H1 (cell line): ENCODE results near the gene CASQ1. TPM values are rescaled to one million over a fixed set of nuclear protein-coding genes. Genes with fewer than 3 reads are reported as not detected.

Experiments used
- CTCF ChIA-PET: fragments of 300-600 bp; sonication (Branson Sonifier 250); formaldehyde crosslinking; loops from one replicate; lab custom pipeline; 2021; ENCODE audit not compliant: partially characterized antibody; lab: Charles Lee
- POLR2A ChIA-PET: fragments of 300-600 bp; sonication (Branson Sonifier 250); formaldehyde crosslinking; loops from one replicate; lab custom pipeline; 2021; ENCODE audit warnings: inconsistent platforms; ENCODE audit not compliant: partially characterized antibody; lab: Charles Lee
- DNase-seq, 2 experiments: peaks; one replicate each; pipeline versions ENCODE4 v3.0.0 to v3.0.0-alpha.2; 2010 to 2022; ENCODE audit warnings: low spot score in 2 of 2, low read depth in 1 of 2, mixed read lengths in 1 of 2
- FAIRE-seq: peaks from 2 replicates; lab custom pipeline; 2011; peaks lifted over from hg19 to GRCh38; lab: Jason Lieb, UNC
- H2AFZ ChIP-seq: 2 replicates; pipeline ENCODE4 v1.8.1; 2012; ENCODE audit warnings: low read length, inconsistent platforms
- H2AK5ac ChIP-seq: 2 replicates; pipeline ENCODE4 v1.6.1; 2013; ENCODE audit warnings: low read depth, low read length
- H2BK120ac ChIP-seq: replicated peaks from 2 replicates; pipeline ENCODE3; 2013; ENCODE audit warnings: low read depth, low read length, inconsistent platforms
- H2BK12ac ChIP-seq: 2 replicates; pipeline ENCODE4 v1.6.1; 2013; ENCODE audit warnings: low read depth, low read length
- H2BK15ac ChIP-seq: 2 replicates; pipeline ENCODE4 v1.6.1; 2013; ENCODE audit warnings: low read length
- H2BK20ac ChIP-seq: 2 replicates; pipeline ENCODE4 v1.6.1; 2013; ENCODE audit warnings: low read length
- H2BK5ac ChIP-seq: 2 replicates; pipeline ENCODE4 v1.6.1; 2013; ENCODE audit warnings: low read depth, low read length
- H3K14ac ChIP-seq: 2 replicates; pipeline ENCODE4 v1.6.1; 2013; ENCODE audit warnings: inconsistent platforms; ENCODE audit not compliant: insufficient read length
- H3K18ac ChIP-seq: 2 replicates; pipeline ENCODE4 v1.6.1; 2013; ENCODE audit warnings: low read length; ENCODE audit errors: extremely low read depth
- H3K23ac ChIP-seq: 2 replicates; pipeline ENCODE4 v1.6.1; 2013; ENCODE audit warnings: inconsistent platforms; ENCODE audit not compliant: insufficient read length
- H3K23me2 ChIP-seq: 2 replicates; pipeline ENCODE4 v1.6.1; 2013; ENCODE audit warnings: low read depth, low read length
- H3K27ac ChIP-seq: 2 replicates; pipeline ENCODE4 v1.6.1; 2011; ENCODE audit warnings: low read depth, low read length, inconsistent platforms
- H3K27me3 ChIP-seq, 4 experiments: replicated peaks in 1 of 4; 1 replicate in 1 of 4; 2 replicates in 3 of 4; pipeline versions ENCODE4 v1.6.1 to v1.8.1; 2011 to 2013; ENCODE audit warnings: low read length in 3 of 4, mild to moderate bottlenecking in 3 of 4, inconsistent platforms in 2 of 4, mixed read lengths in 2 of 4, moderate library complexity in 1 of 4; ENCODE audit not compliant: control insufficient read depth in 3 of 4, insufficient read depth in 3 of 4; ENCODE audit errors: extremely low read depth in 1 of 4
- H3K36me3 ChIP-seq, 4 experiments: 2 replicates each; pipeline versions ENCODE4 v1.6.1 to v1.8.1; 2011 to 2013; ENCODE audit warnings: mild to moderate bottlenecking in 4 of 4, low read length in 3 of 4, moderate library complexity in 2 of 4, control low read depth in 1 of 4, inconsistent platforms in 1 of 4; ENCODE audit not compliant: insufficient read depth in 4 of 4, control insufficient read depth in 2 of 4
- H3K4ac ChIP-seq: replicated peaks from 2 replicates; pipeline ENCODE3; 2013; ENCODE audit warnings: low read length, low read depth, mixed read lengths, inconsistent platforms; ENCODE audit not compliant: insufficient read length
- H3K4me1 ChIP-seq, 4 experiments: replicated peaks in 1 of 4; 1 replicate in 1 of 4; 2 replicates in 3 of 4; pipeline versions ENCODE4 v1.6.1 to v1.8.1; 2011 to 2013; ENCODE audit warnings: low read length in 3 of 4, inconsistent platforms in 2 of 4, mixed read lengths in 1 of 4; ENCODE audit not compliant: insufficient read depth in 4 of 4, control insufficient read depth in 3 of 4
- H3K4me2 ChIP-seq, 2 experiments: 2 replicates each; pipeline versions ENCODE4 v1.6.1 to v1.8.1; 2011 to 2013; ENCODE audit warnings: low read depth in 2 of 2, low read length in 2 of 2, control low read depth in 1 of 2, inconsistent platforms in 1 of 2, mild to moderate bottlenecking in 1 of 2; ENCODE audit not compliant: insufficient read depth in 1 of 2
- H3K4me3 ChIP-seq, 4 experiments: fragments of 200-600, 300-600 bp in 1 of 4; sonication (generic), shearing (Covaris generic), sonication (Bioruptor Twin) in 1 of 4; 2 replicates each; pipeline versions ENCODE4 v1.5.1 to v1.8.1; 2011 to 2016; ENCODE audit warnings: low read length in 4 of 4, low read depth in 3 of 4, control low read depth in 2 of 4, inconsistent platforms in 2 of 4, mild to moderate bottlenecking in 2 of 4, mixed read lengths in 1 of 4, moderate library complexity in 1 of 4; ENCODE audit not compliant: insufficient read depth in 2 of 4; ENCODE audit errors: extremely low read depth in 1 of 4
- H3K56ac ChIP-seq: replicated peaks from 2 replicates; pipeline ENCODE3; 2013; ENCODE audit warnings: low read depth, mild to moderate bottlenecking, mixed read lengths, low read length, inconsistent platforms; ENCODE audit not compliant: insufficient read length
- H3K79me1 ChIP-seq: 2 replicates; pipeline ENCODE4 v1.6.1; 2013; ENCODE audit warnings: low read depth, low read length, control low read depth
- H3K79me2 ChIP-seq, 2 experiments: 2 replicates each; pipeline versions ENCODE4 v1.6.1 to v1.8.1; 2012 to 2013; ENCODE audit warnings: low read length in 2 of 2, mild to moderate bottlenecking in 2 of 2, inconsistent platforms in 1 of 2; ENCODE audit not compliant: insufficient read depth in 2 of 2, control insufficient read depth in 1 of 2
- H3K9ac ChIP-seq, 4 experiments: replicated peaks in 1 of 4; 1 replicate in 1 of 4; 2 replicates in 3 of 4; pipeline versions ENCODE4 v1.6.1 to v1.8.1; 2011 to 2013; ENCODE audit warnings: low read depth in 3 of 4, low read length in 3 of 4, control low read depth in 2 of 4, mild to moderate bottlenecking in 2 of 4, moderate library complexity in 2 of 4, inconsistent platforms in 1 of 4; ENCODE audit errors: extremely low read depth in 1 of 4
- H3K9me3 ChIP-seq, 2 experiments: 2 replicates each; pipeline versions ENCODE4 v1.6.1 to v1.8.1; 2012 to 2013; ENCODE audit warnings: mild to moderate bottlenecking in 2 of 2, moderate library complexity in 2 of 2, control low read depth in 1 of 2, inconsistent platforms in 1 of 2, low read depth in 1 of 2, low read length in 1 of 2, mixed read lengths in 1 of 2; ENCODE audit not compliant: insufficient read depth in 2 of 2
- H4K20me1 ChIP-seq, 2 experiments: replicated peaks in 1 of 2; 2 replicates each; pipeline versions ENCODE3 to v1.8.1; 2011 to 2013; ENCODE audit warnings: inconsistent platforms in 2 of 2, low read length in 2 of 2, mild to moderate bottlenecking in 1 of 2; ENCODE audit not compliant: insufficient read depth in 2 of 2, control insufficient read depth in 1 of 2
- H4K5ac ChIP-seq: 2 replicates; pipeline ENCODE4 v1.6.1; 2013; ENCODE audit warnings: low read length, low read depth, mixed read lengths, inconsistent platforms; ENCODE audit not compliant: insufficient read length
- H4K8ac ChIP-seq: 2 replicates; pipeline ENCODE4 v1.8.0; 2013; ENCODE audit warnings: mild to moderate bottlenecking, moderate library complexity, low read length, inconsistent platforms; ENCODE audit not compliant: insufficient read depth; ENCODE audit errors: extremely low read depth
- H4K91ac ChIP-seq: replicated peaks from 2 replicates; pipeline ENCODE3; 2013; ENCODE audit warnings: low read length, mixed read lengths, inconsistent platforms; ENCODE audit not compliant: insufficient read length
- NANOG ChIP-seq: IDR thresholded peaks from 2 replicates; pipeline ENCODE4 v1.6.1; 2011; ENCODE audit warnings: low read length, low read depth, mild to moderate bottlenecking, inconsistent platforms; ENCODE audit not compliant: insufficient read depth, poor library complexity, severe bottlenecking
- SUZ12 ChIP-seq: fragments of 200-600 bp; sonication (generic); IDR thresholded peaks from 2 replicates; pipeline ENCODE4 v1.6.1; 2012; ENCODE audit warnings: mild to moderate bottlenecking, inconsistent platforms, low read length, moderate library complexity, mixed read lengths
- TAF1 ChIP-seq: IDR thresholded peaks from 2 replicates; pipeline ENCODE4 v1.6.1; 2011; ENCODE audit warnings: mild to moderate bottlenecking, low read depth, low read length
- TBP ChIP-seq: IDR thresholded peaks from 2 replicates; pipeline ENCODE4 v1.6.1; 2011; ENCODE audit warnings: low read depth, low read length, improper control_type of control experiment
- WGBS, 2 experiments: shearing (Covaris generic) in 1 of 2; methylation state at CpG; one replicate each; pipeline versions ENCODE4 v1.1.6 to v1.1.7; 2013 to 2015; ENCODE audit warnings: low lambda C conversion rate in 2 of 2, mixed read lengths in 2 of 2, inconsistent platforms in 1 of 2, low coverage in 1 of 2, missing lambda C conversion rate in 1 of 2; ENCODE audit not compliant: insufficient replicate concordance in 2 of 2, insufficient coverage in 1 of 2, insufficient read length in 1 of 2; ENCODE audit errors: extremely low coverage in 1 of 2, missing lambda C conversion rate in 1 of 2; 5-methylcytosine and 5-hydroxymethylcytosine counted together
- polyA plus RNA-seq, 7 experiments: library from polyadenylated mRNA; depleted of rRNA in 3 of 7; stranded (reverse) in 5 of 7; unstranded in 2 of 7; fragments of >200 nt in 5 of 7; fragments of 200-250 nt in 2 of 7; gene quantifications; 1 replicate in 5 of 7; 2 replicates in 1 of 7; 4 replicates in 1 of 7; pipeline versions ENCODE4 v1.2.1 to v1.2.3, GENCODE V29; 2011 to 2013; ENCODE audit warnings: missing spikeins in 2 of 7, mixed read lengths in 2 of 7
- total RNA-seq: library from RNA; stranded (reverse); fragmentation: NEBNext Ultra II Directional; extraction: Animal tissue kit (Norgen Biotek cat#: 25700); gene quantifications from 2 replicates; pipeline ENCODE4 v1.2.1, GENCODE V29; 2021

Gene CASQ1
- total and polyA plus RNA-seq, 2 of the 8 experiments (the other 6 are each of a cell fraction or from before 2014, with no cell fraction given): 0.80 to 1.3 TPM

DNA sequence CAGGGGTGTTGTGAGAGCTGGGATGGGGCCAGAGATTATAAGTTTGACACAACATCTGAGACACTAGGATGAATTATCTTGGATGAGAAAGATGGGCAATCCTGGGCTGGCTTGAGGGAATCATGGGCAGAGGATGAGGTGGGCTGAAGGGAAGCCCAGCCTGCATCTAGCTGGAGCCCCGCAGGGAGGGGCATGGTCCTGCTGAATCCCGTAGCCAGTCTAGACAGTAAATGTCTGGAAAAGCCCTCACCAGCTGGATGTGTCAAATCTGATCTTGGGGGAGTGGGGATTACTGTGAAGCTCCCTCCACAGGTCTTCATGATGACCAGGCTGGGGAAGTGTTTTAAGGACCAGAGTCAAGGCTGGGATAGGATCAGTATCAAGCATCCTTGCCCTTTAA lies 3.6 kb upstream of the CASQ1 start:
- Histone ChIP-seq H3K9ac (no peak overlapping the region), H2BK5ac (no peak overlapping the region), H4K20me1 (no peaks in the 10 kb centered on the region), H2AK5ac (0 out of 2 replicates have a peak overlapping the region, but pooled peaks have one; percentile 9), H3K27me3 (no peaks in the 10 kb centered on the region), H3K23ac (no peak overlapping the region), H4K91ac (no peak overlapping the region), H3K23me2 (no peaks in the 10 kb centered on the region), H3K18ac (no peak overlapping the region), H3K4me3 (no peak overlapping the region), H4K5ac (no peak overlapping the region), H3K56ac (no peak overlapping the region), H3K14ac (no peak overlapping the region), H3K4me1 (peaks cover 0 to 6% (median 3%) of the 10 kb centered on the region in 4 experiments; a peak in 4 of 7 replicates), H3K79me1 (no peaks in the 10 kb centered on the region), H2BK20ac (0 out of 2 replicates have a peak overlapping the region, but pooled peaks have one; percentile 66), H3K4me2 (no peak overlapping the region)
- 92% methylated on average over 2 of the region's 2 CpGs; no CpG with 5 or more reads in 1 of the 2 experiments for WGBS, 2 experiments
- DNase-seq: no peak
- FAIRE-seq: no peak
- no peak for TF ChIP-seq TBP
- no peak for TF ChIP-seq TAF1
- TF ChIP-seq NANOG: no peak
- no peak for TF ChIP-seq SUZ12
- TF ChIP-seq, all 59 proteins: peak for 0
- H4K8ac ChIP-seq: no peak overlapping the region
- H2BK15ac ChIP-seq: 0 out of 2 replicates have a peak overlapping the region, but pooled peaks have one; percentile 77
- CTCF ChIA-PET: interaction anchor here (0.6 to 8.6 kb wide), 9 partner anchors 9 to 78 kb away, joined by 3 to 195 read pairs (median 8); partner anchors contain the start of gene PEA15
- no peak overlapping the region for H3K4ac ChIP-seq
- no peaks in the 10 kb centered on the region for H3K79me2 ChIP-seq
- no peak overlapping the region for H2AFZ ChIP-seq
- no peaks in the 10 kb centered on the region for H3K9me3 ChIP-seq
- POLR2A ChIA-PET: interaction anchor here (1.1 to 2.4 kb wide), 3 partner anchors 17 to 98 kb away, joined by 3 to 11 read pairs (median 3); partner anchors contain the start of gene PEX19
- H3K36me3 ChIP-seq: no peaks in the 10 kb centered on the region
- H2BK120ac ChIP-seq: no peak overlapping the region
- no peak overlapping the region for H3K27ac ChIP-seq
- peak overlapping the region; percentile 77; the same call in 1 of the 2 replicates for H2BK12ac ChIP-seq
